Cardiac muscle cell (in vitro differentiated cells and primary cell): Measurements from ENCODE around the gene GRK1. TPM values are rescaled to one million over a fixed set of nuclear protein-coding genes. Genes with fewer than 3 reads are reported as not detected.
A peak's percentile ranks its signal among the peaks of the same experiment; 100 is the strongest.

ENCODE experiments used
- DNase-seq, 2 donors: peaks; one replicate each; pipeline versions ENCODE4 v3.0.0 to v3.0.0-alpha.2; 2010 to 2017; ENCODE audit warnings: low read depth in 1 of 2, low spot score in 1 of 2
- H3K27ac ChIP-seq: fragments of 200-600 bp; sonication (generic); 2 replicates; pipeline ENCODE4 v1.5.1; 2016
- H3K27me3 ChIP-seq: fragments of 200-600 bp; sonication (generic); 2 replicates; pipeline ENCODE4 v1.6.0; 2016; ENCODE audit warnings: control low read depth
- H3K36me3 ChIP-seq: fragments of 200-600 bp; sonication (generic); 2 replicates; pipeline ENCODE4 v1.5.1; 2016; ENCODE audit warnings: control low read depth
- H3K4me1 ChIP-seq: fragments of 200-600 bp; sonication (generic); 2 replicates; pipeline ENCODE4 v1.8.1; 2017; ENCODE audit warnings: low read depth, mild to moderate bottlenecking, mixed run types
- H3K4me3 ChIP-seq: fragments of 200-600 bp; sonication (generic); 2 replicates; pipeline ENCODE4 v1.5.1; 2016; ENCODE audit warnings: mild to moderate bottlenecking
- H3K9me3 ChIP-seq: fragments of 200-600 bp; sonication (generic); 2 replicates; pipeline ENCODE4 v1.5.1; 2017; ENCODE audit warnings: low read depth, mild to moderate bottlenecking, control low read depth
- CTCF ChIP-seq: IDR thresholded peaks from 2 replicates; pipeline ENCODE4 v1.5.1; 2012; ENCODE audit warnings: low read depth, mild to moderate bottlenecking, low read length
- polyA plus RNA-seq: library from polyadenylated mRNA; unstranded; fragments of >200 nt; fragmentation: Nextera tagmentation; extraction: Ambion mirVana; gene quantifications from 2 replicates; pipeline ENCODE4 v1.2.1, GENCODE V29; 2016
- total RNA-seq: library from RNA; depleted of rRNA; stranded (reverse); fragments of >200 nt; gene quantifications from 2 replicates; pipeline ENCODE4 v1.2.3, GENCODE V29; 2016

GRK1 gene
- total and polyA plus RNA-seq, 2 experiments from 2014 or later, result 0.13 to 0.21 TPM

DNA sequence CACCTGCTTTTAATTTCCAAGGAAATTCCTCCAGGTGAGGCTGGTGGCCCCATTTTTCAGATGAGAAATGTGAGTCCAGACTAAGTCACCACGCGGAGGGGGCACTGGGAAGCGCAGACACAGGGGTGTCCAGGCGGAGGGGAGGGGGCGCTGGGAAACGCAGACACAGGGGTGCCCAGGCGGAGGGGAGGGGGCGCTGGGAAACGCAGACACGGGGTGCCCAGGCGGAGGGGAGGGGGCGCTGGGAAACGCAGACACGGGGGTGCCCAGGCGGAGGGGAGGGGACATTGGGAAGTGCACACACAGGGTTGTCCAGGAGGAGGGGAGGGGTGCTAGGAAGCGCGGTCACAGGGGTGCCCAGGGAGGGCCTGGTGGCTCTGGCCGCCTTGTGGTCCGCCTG is 3.5 kb downstream of the GRK1 start:
- no peak for TF ChIP-seq CTCF
- H3K4me1 ChIP-seq, result peaks cover 5% of the 10 kb centered on the region
- DNase-seq, result no peak
- no peaks in the 10 kb centered on the region for H3K36me3 ChIP-seq
- H3K27ac ChIP-seq, result no peak overlapping the region
- no peak overlapping the region for H3K4me3 ChIP-seq
- no peaks in the 10 kb centered on the region for H3K27me3 ChIP-seq
- no peaks in the 10 kb centered on the region for H3K9me3 ChIP-seq

DNA sequence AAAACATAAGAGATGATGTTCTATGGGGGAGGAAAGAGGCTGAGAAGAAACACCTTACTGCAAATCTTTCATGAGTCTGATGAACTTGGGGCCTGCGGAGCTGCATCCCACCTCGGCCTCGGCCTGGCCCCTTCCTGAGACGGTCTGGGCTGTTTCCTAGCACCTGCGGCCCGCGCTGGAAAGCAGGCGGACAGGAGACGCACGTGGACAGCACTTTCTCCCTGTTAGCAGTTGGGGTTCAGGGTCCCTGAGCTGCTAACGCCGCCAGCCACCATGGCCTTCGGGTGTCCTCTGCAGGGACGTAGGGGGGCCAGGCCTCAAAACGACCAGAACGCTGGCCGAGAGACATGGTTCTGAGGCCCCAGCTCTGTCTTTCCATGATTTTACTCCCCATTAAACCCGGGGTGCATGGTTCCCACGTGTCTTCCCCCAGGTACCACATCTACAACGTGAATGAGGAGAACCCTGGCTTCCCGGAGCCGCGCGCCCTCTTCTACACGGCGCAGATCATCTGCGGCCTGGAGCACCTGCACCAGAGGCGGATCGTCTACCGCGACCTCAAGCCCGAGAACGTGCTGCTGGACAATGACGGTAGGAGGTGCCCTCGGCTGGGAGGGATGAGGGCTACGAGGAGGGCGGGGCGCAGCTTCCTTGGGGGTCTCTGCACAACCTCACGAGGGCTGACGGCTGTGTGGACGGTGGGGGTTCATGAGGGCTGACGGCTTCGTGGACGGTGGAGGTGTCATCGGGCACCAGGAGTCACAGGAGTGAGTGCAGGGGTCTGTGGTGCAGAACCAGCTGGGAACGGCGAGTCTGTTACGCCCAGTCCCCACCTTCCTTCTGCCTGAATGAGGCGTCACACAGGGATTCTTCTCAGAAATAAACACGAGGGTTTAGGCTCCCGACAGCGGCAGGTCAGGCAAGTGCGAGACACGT is 4.3 kb downstream of the GRK1 start:
- no peak for TF ChIP-seq CTCF
- Histone ChIP-seq H3K27ac (no peak overlapping the region), H3K4me3 (no peak overlapping the region), H3K27me3 (no peaks in the 10 kb centered on the region), H3K9me3 (no peaks in the 10 kb centered on the region), H3K36me3 (no peaks in the 10 kb centered on the region), H3K4me1 (peaks cover 5% of the 10 kb centered on the region)
- no peak for DNase-seq

GRCh38 chr13:113672002-113672651 is 5.1 kb downstream of the GRK1 start:
- DNase-seq, result no peak
- no peaks in the 10 kb centered on the region for H3K27me3 ChIP-seq
- H3K4me3 ChIP-seq, result no peak overlapping the region
- H3K9me3 ChIP-seq, result no peaks in the 10 kb centered on the region
- peaks cover 5% of the 10 kb centered on the region for H3K4me1 ChIP-seq
- no peak overlapping the region for H3K27ac ChIP-seq
- TF ChIP-seq CTCF, result no peak
- no peaks in the 10 kb centered on the region for H3K36me3 ChIP-seq

DNA sequence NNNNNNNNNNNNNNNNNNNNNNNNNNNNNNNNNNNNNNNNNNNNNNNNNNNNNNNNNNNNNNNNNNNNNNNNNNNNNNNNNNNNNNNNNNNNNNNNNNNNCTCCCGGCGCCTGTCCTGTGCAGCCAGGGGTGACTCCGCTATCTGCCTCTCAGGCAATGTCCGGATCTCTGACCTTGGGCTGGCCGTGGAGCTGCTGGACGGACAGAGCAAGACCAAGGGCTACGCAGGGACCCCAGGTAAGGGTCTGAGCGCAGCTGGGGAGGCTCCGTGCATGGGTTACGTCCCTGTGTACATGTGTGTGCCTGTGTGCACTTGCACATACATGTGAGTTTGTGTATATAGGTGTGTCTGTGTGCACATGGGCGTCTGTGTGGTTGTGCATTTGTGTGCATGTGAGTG is 55.9 kb downstream of the GRK1 start:
- no peak for TF ChIP-seq CTCF
- no peaks in the 10 kb centered on the region for H3K27me3 ChIP-seq
- peaks cover 7% of the 10 kb centered on the region for H3K4me1 ChIP-seq
- no peaks in the 10 kb centered on the region for H3K36me3 ChIP-seq
- no peak overlapping the region for H3K4me3 ChIP-seq
- H3K27ac ChIP-seq, result no peak overlapping the region
- DNase-seq, result peak in 1 of 2 donors; percentile 43
- no peaks in the 10 kb centered on the region for H3K9me3 ChIP-seq

DNA sequence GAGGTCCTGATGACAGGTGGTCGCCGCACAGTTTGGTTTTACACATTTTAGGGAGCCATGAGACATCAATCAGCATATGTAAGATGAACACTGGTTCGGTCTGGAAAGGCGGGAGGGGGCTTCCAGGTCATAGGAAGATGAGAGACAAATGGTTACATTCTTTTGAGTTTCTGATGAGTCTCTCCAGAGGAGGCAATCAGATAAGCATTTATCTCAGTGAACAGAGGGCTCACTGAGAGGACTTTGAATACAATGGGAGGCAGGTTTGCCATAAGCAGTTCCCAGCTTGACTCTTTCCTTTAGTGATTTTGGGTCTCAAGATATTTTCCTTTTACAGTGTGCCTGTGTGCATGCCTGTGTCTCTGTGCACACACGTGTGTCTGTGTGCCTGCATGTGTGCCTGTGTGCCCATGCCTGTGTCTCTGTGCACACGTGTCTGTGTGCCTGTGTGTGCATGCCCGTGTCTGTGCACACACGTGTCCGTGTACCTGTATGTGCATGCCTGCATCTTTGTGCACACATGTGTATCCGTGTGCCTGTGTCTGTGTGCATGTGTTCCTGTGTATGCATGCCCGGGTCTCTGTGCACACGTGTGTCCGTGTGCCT is 56.5 kb downstream of the GRK1 start:
- Histone ChIP-seq H3K4me1 (peaks cover 7% of the 10 kb centered on the region), H3K27me3 (no peaks in the 10 kb centered on the region)

More for the DNA sequence above, 56.5 kb downstream of the GRK1 start:
- H3K36me3 ChIP-seq, result no peaks in the 10 kb centered on the region
- DNase-seq, result no peak
- H3K4me3 ChIP-seq, result no peak overlapping the region
- no peak for TF ChIP-seq CTCF
- H3K9me3 ChIP-seq, result no peaks in the 10 kb centered on the region
- no peak overlapping the region for H3K27ac ChIP-seq
